AG20443 (cell line): ENCODE measurements around the gene PSTPIP2.
"Not testable (repeated sequence)": the region's sequence is repeated elsewhere in the genome, so short reads cannot be mapped to it uniquely, and the experiment has no call there.

ENCODE experiments used
- DNase-seq: peaks from one replicate; pipeline ENCODE4 v3.0.0; 2012; ENCODE audit warnings: low spot score, mixed read lengths

Gene PSTPIP2

GRCh38 chr18:46071653-46072375 is at the start of gene PSTPIP2:
TSS of gene PSTPIP2 (minus strand) at chr18:46072260. CDS start at chr18:46072188, 72 bp downstream.
- DNase-seq: peak; percentile 84

- no peak for DNase-seq
Measured at GRCh38 chr18:46113751-46114150, 41.7 kb upstream of the PSTPIP2 start.

DNA sequence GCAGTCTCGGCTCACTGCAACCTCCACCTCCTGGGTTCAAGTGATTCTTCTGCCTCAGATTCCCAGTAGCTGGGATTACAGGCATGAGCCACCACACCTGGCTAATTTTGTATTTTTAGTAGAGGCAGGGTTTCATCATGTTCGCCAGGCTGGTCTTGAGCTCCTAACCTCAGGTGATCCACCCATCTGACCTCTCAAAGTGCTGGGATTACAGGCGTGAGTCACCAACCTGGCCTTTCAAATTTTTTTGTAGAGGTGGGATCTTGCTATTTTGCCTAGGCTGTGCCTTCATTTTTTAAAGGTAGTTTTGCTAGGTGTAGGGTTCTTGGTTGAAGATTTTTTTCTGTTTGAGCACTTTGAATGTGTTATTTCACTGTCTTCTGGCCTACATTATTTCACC is 38.3 kb upstream of the PSTPIP2 start:
- DNase-seq: no peak

DNA sequence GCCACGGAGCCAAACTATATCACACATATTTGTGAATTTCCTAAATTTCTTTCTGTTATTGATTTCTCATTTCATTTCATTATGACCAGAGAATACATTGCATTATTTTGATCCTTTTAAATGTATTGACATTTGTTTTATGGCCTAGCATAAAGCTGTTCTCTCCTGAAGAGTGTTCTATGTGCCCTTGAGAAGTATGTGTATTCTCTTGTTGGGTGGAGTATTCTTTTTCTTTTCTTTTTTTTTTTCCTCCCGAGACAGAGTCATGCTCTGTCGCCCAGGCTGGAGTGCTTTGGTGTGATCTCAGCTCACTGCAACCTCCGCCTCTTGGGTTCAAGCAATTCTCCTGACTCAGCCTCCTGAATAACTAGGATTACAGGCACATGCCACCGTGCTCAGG is 37.3 kb upstream of the PSTPIP2 start:
- DNase-seq: no peak

DNA sequence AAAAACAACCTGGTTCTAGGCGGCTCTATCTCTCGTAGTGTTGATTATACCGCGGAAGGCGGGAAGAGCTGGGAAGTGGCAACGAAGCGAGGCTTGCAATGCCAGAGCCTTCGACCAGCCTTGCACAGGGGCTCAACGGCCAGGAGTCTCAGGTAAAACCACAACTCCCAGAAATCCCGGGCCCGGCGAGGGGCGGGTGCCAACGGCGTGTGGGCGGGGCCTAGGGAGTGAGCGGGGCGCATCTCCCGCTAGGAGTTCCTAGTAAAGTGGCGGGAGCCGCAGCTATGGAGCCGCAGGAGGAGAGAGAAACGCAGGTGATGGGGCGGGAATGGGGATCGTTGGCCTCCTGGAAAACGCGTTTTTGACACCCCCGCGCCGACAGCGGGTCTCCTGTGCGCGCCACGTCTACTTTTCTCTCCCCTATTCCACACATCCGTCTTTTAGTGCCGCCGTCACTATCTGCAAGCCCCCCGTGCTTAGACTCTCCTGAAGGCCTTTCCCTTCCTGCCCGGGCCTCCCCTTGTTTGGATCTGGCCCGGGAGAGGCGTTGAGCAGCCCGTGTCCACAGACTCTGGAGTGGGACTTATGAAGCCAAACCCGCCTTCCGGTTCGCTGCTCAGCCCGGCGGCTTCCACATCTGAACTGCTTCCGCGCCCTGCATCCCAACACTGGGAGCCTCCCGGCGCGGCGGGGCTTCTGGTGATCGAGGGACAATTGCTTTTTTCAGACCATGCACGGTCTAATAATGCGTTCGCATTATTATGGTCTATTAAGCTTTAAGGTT is 32.3 kb upstream of the PSTPIP2 start, which contains the start of gene HAUS1:
HAUS1 (plus strand) TSS at position 258 of the 784 bp plus-strand sequence; CDS start at position 285, 27 bp downstream.
- peak; percentile 96 for DNase-seq

DNA sequence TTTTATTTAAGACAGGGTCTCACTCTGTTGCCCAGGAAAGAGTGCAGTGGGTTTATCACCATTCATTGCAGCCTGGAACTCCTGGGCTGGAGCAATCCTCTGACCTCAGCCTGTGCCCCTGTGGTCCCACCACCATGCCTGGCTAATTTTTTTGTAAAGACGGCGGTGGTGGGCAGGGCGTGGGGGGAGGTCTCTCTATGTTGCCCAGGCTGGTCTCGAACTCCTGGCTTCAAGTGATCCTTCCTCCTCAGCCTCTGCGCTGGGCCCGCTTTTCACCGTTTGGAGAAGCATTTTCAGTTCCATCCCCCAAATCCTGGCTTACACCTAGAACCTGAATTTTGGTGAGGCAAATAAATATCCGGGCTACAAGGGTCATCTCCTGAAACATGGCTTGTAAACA is 27.4 kb upstream of the PSTPIP2 start:
- no peak for DNase-seq

DNA sequence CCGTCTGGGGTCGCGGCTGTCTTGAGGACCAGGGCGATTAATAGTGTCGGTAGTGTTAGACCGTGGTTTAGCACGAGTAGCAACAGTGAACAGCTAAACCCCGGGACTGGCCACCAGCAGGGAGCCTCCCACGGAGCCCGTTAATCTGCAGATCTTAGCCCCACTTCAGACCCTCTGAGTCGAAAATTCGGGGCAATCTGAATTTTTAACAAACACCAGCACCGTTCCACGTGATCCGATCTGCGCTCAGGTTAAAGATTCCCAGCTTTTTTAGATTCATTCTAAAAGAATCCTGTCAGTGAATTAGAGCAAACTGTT is 26.5 kb upstream of the PSTPIP2 start:
- no peak for DNase-seq

GRCh38 chr18:46097801-46098615 is 25.9 kb upstream of the PSTPIP2 start, which contains the start of gene ATP5F1A:
TSS of gene ATP5F1A (minus strand) at chr18:46098296. CDS start at chr18:46098231, 65 bp downstream.
- DNase-seq: peak; percentile 94

DNA sequence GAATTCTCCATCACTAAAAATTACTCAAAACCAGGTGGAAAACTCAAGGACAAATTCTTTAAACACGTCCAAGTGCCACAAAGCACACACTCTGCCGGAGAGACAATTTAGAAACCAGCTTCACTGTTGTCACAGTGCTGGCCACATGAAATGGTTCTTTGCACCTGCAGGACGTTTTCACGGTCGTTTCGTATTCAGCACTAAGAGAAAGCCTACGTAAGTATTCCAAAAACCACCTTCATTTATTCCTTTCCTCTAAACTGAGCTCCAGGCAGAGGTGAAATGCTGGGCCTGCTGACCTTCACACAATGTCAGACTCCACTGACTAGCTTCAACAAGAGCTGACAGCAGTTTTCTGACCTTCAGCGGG is 25.4 kb upstream of the PSTPIP2 start:
- no peak for DNase-seq

GRCh38 chr18:46096651-46097300 is 24.7 kb upstream of the PSTPIP2 start:
- peak; percentile 24 for DNase-seq

DNA sequence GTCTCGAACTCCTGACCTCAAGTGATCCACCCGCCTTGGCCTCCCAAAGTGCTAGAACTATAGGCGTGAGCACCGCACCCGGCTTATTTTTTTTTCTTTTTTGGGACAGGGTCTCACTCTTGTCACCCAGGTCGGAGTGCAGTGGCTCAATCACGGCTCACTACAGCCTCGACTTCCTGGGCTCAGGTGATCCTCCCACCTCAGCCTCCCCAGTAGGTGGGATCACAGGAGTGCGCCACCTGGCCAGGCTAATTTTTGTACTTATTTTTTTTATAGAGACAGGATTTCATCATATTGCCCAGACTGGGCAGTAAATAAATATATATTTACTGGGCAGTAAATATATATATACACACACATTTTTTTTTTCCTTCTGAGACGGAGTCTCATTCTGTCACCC is 23.5 kb upstream of the PSTPIP2 start:
- DNase-seq: no peak

GRCh38 chr18:46088501-46088900 is 16.4 kb upstream of the PSTPIP2 start:
- not testable (repeated sequence) for DNase-seq

DNA sequence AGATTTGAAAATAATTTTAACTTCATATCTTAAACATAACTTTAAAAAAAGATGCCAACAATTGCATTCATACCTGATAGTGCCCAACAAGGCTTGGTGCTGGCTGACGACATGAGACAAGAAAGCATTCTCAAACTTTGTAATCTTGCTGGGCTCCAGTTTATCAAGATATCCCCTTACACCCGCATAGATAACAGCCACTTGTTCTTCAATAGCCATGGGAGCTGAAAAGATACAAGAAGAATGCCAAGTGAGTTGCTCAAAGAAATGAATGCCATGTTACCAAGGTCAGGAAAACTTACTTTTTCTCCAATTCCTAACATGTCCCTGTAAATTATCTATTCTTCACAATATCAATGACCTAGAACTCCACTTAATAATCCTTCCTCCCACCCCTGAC is 12.4 kb upstream of the PSTPIP2 start:
- DNase-seq: no peak

DNA sequence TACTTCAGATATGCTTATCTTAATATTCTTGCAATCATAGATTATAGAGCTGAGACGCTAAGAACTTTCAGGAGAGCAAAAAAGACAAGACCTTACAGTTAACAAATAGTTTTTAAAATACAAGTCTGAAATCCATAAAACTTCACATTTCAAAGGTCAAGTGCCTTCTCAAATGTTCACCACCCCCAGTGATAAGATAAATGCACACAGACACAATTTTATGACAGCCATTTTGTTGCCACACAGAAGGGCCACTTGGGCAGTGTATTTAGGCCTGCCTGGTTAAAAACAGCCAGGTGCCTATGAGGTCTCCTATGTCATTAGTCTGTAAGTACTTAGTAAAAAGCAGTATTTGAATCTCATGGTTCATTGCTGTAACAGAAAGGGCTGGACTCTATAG is 8.1 kb upstream of the PSTPIP2 start:
- no peak for DNase-seq

- no peak for DNase-seq
Measured at GRCh38 chr18:46079336-46079735, 7.3 kb upstream of the PSTPIP2 start.

DNA sequence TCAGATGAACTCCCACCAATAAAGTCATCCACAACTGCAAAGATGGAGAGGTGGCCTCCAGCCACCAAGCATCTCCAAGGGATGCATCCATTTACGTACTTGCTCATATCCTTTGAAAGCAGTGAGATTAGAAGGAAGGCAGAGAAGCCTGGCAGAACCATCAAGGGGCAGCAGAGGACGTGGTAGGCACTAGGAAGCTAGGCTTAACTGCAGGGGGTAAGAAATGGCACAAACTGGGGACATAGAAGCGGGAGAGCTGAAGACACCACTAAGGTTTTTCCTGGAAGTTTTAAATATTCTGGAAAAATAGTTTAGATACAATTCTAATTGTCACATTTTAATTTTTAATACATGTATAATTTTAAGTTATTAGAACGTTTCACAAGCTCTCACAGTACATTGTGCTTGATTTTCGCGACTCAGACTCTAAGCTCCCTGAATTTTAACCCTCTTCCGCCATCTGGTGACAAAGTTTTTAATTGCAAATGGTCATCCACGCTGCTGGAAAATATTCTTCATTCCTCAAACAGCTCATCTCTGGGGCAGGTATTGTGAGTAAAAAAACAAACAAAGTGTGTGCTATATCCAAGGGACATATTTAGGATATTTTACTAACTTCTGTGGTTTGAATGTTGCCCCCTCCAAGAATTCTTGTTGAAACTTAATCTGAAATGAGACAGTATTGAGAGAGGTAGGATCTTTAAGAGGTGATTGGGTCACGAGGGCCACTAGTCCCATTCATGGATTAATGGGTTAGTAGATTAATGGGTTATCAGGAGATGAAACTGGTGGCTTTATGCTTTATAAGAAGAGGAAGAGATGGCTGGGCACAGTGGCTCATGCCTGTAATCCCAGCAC is 1.6 kb upstream of the PSTPIP2 start:
- DNase-seq: peak; percentile 60

- no peak for DNase-seq
Measured at GRCh38 chr18:46072959-46073358, 899 bp upstream of the PSTPIP2 start.

DNA sequence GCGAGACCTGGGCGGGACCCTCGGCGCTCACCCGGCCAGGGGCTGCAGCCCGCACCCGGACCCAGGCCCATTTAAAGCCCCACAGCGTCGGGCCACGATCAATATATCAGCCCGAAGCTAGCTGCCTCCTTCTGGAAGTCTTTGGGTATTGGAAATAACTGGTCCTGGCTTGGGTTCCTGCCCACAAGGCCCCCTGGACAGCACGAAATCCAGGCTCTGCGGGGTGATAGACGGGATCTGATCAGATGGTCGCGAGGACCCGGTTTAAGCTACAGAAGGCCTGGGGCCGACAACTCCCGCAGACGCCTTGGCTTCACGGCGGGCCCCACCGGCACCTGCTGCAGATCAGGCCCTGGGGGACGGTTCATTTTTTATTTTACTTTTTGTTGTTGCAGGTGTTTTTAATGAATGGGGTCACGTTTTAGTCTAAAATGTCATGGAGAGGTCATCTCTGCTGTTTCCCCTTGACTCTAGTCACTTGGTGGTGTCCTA is 362 bp upstream of the PSTPIP2 start:
- no peak for DNase-seq

- DNase-seq: no peak
Measured at GRCh38 chr18:46070815-46071652, 1.0 kb downstream of the PSTPIP2 start.

DNA sequence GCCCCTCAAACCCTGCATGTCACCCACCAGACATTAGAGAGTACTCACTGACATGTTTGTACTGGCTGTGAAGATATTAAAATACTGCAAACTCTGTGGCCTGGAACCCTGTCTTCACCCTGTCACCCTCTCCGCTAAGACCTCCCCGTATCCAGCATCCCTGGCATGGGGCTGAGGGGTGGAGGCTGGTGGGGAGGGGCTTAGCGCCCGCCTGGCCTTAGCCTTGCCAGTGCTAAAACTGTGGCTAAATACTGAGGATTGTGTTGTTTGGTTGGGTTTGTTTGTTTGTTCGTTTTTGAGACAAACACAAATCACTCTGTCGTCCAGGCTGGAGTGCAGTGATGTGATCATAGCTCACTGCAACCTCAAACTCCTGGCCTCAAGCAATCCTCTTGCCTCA is 1.8 kb downstream of the PSTPIP2 start:
- DNase-seq: no peak
